Measurements from ENCODE around the gene TAB2. TPM values are rescaled to one million over a fixed set of nuclear protein-coding genes. Genes with fewer than 3 reads are reported as not detected.
A peak's percentile ranks its signal among the peaks of the same experiment; 100 is the strongest.

TAB2 gene
- total RNA-seq, 1 experiment from 2014 or later: 43.6 TPM

DNA sequence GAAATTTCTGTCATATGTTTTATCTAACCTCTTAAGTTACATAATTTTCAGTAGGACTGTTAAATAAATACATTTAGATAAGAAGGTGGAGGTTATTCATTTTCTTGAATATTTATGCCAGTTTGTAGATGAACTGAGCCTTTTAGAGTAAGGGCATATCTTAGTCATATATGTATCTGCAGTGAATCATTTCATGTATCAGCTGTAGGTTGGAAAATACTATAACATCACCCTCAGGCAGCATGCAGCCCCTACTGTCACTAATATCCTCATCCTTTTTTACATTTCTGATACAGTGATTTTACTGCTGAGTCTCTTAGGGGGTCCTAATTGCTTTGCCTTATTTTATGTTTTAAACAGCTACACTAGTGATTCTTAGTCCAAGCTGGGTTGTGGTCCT, 63.0 kb downstream of the TAB2 start:
- TF ChIP-seq, protein P1, sequence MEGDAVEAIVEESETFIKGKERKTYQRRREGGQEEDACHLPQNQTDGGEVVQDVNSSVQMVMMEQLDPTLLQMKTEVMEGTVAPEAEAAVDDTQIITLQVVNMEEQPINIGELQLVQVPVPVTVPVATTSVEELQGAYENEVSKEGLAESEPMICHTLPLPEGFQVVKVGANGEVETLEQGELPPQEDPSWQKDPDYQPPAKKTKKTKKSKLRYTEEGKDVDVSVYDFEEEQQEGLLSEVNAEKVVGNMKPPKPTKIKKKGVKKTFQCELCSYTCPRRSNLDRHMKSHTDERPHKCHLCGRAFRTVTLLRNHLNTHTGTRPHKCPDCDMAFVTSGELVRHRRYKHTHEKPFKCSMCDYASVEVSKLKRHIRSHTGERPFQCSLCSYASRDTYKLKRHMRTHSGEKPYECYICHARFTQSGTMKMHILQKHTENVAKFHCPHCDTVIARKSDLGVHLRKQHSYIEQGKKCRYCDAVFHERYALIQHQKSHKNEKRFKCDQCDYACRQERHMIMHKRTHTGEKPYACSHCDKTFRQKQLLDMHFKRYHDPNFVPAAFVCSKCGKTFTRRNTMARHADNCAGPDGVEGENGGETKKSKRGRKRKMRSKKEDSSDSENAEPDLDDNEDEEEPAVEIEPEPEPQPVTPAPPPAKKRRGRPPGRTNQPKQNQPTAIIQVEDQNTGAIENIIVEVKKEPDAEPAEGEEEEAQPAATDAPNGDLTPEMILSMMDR (IDR thresholded peaks at IDR 0.05; ENCODE audit: insufficient read depth in 1 of 2, low read depth in 1 of 2, low read length in 1 of 2, severe bottlenecking in 1 of 2, unreplicated experiment in 1 of 2): no peak
- DNase-seq: no peak
- no peaks in the 10 kb centered on the region for H3K27me3 ChIP-seq (replicated peaks; ENCODE audit: control insufficient read depth, insufficient read depth, low read length)
- H3K4me1 ChIP-seq: no peaks in the 10 kb centered on the region
- intact Hi-C loops (cut with micrococcal nuclease; ENCODE audit: unreplicated experiment): no loop called here
- H3K9me3 Mint-ChIP-seq (ENCODE audit: unreplicated experiment): no peaks in the 10 kb centered on the region
- H3K36me3 ChIP-seq (ENCODE audit: control insufficient read depth, insufficient read depth, low read length): peaks cover 3% of the 10 kb centered on the region
- no peak overlapping the region for H3K27ac Mint-ChIP-seq (ENCODE audit: unreplicated experiment)
- ChIA-PET CTCF (no interaction called here), POLR2A (no interaction called here)
- H3K4me3 Mint-ChIP-seq (ENCODE audit: unreplicated experiment): no peak overlapping the region
- peaks cover 48% of the 10 kb centered on the region for H3K36me3 Mint-ChIP-seq (ENCODE audit: insufficient read depth, unreplicated experiment)
- BruUV-seq (replicated peaks): no TSS peak
- H3K4me1 Mint-ChIP-seq (ENCODE audit: low read depth, unreplicated experiment): peaks cover 9% of the 10 kb centered on the region
- H3K4me3 ChIP-seq (ENCODE audit: low read depth, low read length): no peak overlapping the region
- no peaks in the 10 kb centered on the region for H3K9me3 ChIP-seq
- H3K27me3 Mint-ChIP-seq (ENCODE audit: insufficient read depth, unreplicated experiment): no peaks in the 10 kb centered on the region

DNA sequence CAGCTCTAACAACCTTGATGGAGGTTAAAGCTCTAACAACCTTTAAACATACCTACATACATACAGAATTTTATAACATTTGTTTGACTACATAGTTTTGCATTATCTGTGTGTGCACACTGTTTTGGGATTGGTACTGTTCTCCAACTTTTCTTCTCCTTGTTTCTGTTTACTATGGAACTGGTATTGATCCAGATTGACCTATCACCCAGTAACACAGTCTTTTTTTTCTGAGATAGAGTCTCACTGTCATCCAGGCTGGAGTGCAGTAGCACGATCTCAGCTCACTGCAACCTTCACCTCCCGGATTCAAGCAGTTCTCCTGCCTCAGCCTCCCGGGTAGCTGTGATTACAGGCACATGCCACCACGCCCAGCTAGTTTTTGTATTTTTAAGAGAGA, 65.9 kb downstream of the TAB2 start:
- Mint-ChIP-seq H3K9me3 (ENCODE audit: unreplicated experiment) (no peaks in the 10 kb centered on the region), H3K4me1 (ENCODE audit: low read depth, unreplicated experiment) (no peaks in the 10 kb centered on the region), H3K27ac (ENCODE audit: unreplicated experiment) (peak overlapping the region; percentile 20), H3K4me3 (ENCODE audit: unreplicated experiment) (no peak overlapping the region), H3K36me3 (ENCODE audit: insufficient read depth, unreplicated experiment) (peaks cover 57% of the 10 kb centered on the region), H3K27me3 (ENCODE audit: insufficient read depth, unreplicated experiment) (no peaks in the 10 kb centered on the region)
- CTCF ChIA-PET: interaction anchor here (0.6 kb wide), 1 partner anchor 797 kb away, joined by 3 read pairs; no protein-coding TSS in a partner anchor
- H3K4me3 ChIP-seq (ENCODE audit: low read depth, low read length): no peak overlapping the region
- POLR2A ChIA-PET: no interaction called here
- BruUV-seq (replicated peaks): no TSS peak
- no peaks in the 10 kb centered on the region for H3K4me1 ChIP-seq
- H3K36me3 ChIP-seq (ENCODE audit: control insufficient read depth, insufficient read depth, low read length): peaks cover 3% of the 10 kb centered on the region
- H3K27me3 ChIP-seq (replicated peaks; ENCODE audit: control insufficient read depth, insufficient read depth, low read length): no peaks in the 10 kb centered on the region
- H3K9me3 ChIP-seq: no peaks in the 10 kb centered on the region
- no peak for DNase-seq
- TF ChIP-seq, protein P1 (IDR thresholded peaks at IDR 0.05; ENCODE audit: insufficient read depth in 1 of 2, low read depth in 1 of 2, low read length in 1 of 2, severe bottlenecking in 1 of 2, unreplicated experiment in 1 of 2): no peak
- intact Hi-C loops (cut with micrococcal nuclease; ENCODE audit: unreplicated experiment): no loop called here

DNA sequence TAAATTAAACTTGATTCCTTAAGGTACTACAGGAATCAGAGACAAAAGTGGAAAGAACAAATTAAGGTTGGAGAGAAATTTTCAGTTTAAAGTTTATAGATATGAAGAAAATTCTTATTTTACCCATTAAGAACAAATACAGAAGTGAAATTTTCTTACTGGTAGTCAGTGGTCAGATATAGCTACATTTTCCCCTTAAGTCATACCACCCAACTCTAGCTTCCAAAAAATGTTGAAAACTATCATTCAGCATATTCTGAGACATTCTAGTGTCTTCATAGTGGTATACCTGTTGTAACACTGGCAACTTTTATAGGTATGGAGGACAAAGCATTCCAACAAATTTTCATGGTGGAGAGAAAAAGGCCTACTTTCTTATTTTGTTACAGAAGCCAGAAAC, 67.0 kb downstream of the TAB2 start:
- Mint-ChIP-seq H3K9me3 (ENCODE audit: unreplicated experiment) (no peaks in the 10 kb centered on the region), H3K27ac (ENCODE audit: unreplicated experiment) (no peak overlapping the region), H3K27me3 (ENCODE audit: insufficient read depth, unreplicated experiment) (no peaks in the 10 kb centered on the region), H3K4me3 (ENCODE audit: unreplicated experiment) (no peak overlapping the region), H3K4me1 (ENCODE audit: low read depth, unreplicated experiment) (no peaks in the 10 kb centered on the region), H3K36me3 (ENCODE audit: insufficient read depth, unreplicated experiment) (peaks cover 46% of the 10 kb centered on the region)
- TF ChIP-seq, protein P1 (IDR thresholded peaks at IDR 0.05; ENCODE audit: insufficient read depth in 1 of 2, low read depth in 1 of 2, low read length in 1 of 2, severe bottlenecking in 1 of 2, unreplicated experiment in 1 of 2): no peak
- H3K36me3 ChIP-seq (ENCODE audit: control insufficient read depth, insufficient read depth, low read length): no peaks in the 10 kb centered on the region
- ChIA-PET CTCF (no interaction called here), POLR2A (no interaction called here)
- BruUV-seq (replicated peaks): no TSS peak
- no peak for DNase-seq
- H3K4me1 ChIP-seq: no peaks in the 10 kb centered on the region
- no peaks in the 10 kb centered on the region for H3K9me3 ChIP-seq
- intact Hi-C loops (cut with micrococcal nuclease; ENCODE audit: unreplicated experiment): no loop called here
- no peak overlapping the region for H3K4me3 ChIP-seq (ENCODE audit: low read depth, low read length)
- no peaks in the 10 kb centered on the region for H3K27me3 ChIP-seq (replicated peaks; ENCODE audit: control insufficient read depth, insufficient read depth, low read length)

Measured in Caco-2 (cell line).